Stomach (tissue), 4 donors: Measurements from ENCODE around the gene INPP5A.
"Not testable (repeated sequence)": the region's sequence is repeated elsewhere in the genome, so short reads cannot be mapped to it uniquely, and the experiment has no call there.

ENCODE experiments used
- CTCF ChIP-seq, 7 experiments: fragments of 450-650 bp in 4 of 7; fragments of 200-600 bp in 3 of 7; sonication (generic) in 3 of 7; IDR thresholded peaks; one replicate each; pipeline ENCODE4 v1.5.1; 2016 to 2019; ENCODE audit warnings: antibody characterized with exemption in 7 of 7, control low read depth in 2 of 7, mild to moderate bottlenecking in 1 of 7
- EP300 ChIP-seq: sonication (generic); formaldehyde crosslinking; IDR thresholded peaks from one replicate; pipeline ENCODE4 v1.6.1; 2017; ENCODE audit warnings: antibody characterized with exemption
- POLR2A ChIP-seq, 4 donors: fragments of 450-650 bp; IDR thresholded peaks; one replicate each; pipeline ENCODE4 v1.6.1; 2016; ENCODE audit warnings: antibody characterized with exemption in 4 of 4, control low read depth in 2 of 4, mild to moderate bottlenecking in 1 of 4, moderate library complexity in 1 of 4

GRCh38 chr10:132599023-132599618 lies 61.5 kb downstream of the INPP5A start:
- not testable (repeated sequence) for TF ChIP-seq EP300; CTCF (IDR thresholded peaks at IDR 0.05); POLR2A (IDR thresholded peaks at IDR 0.05)
